HG03442 (cell line): ENCODE measurements around the gene FHL3.

Experiments
- ATAC-seq: cut with Tn5 transposase; IDR thresholded peaks from one replicate; pipeline ENCODE4 v1.9.1; 2021; ENCODE audit warnings: mild to moderate bottlenecking, moderate library complexity; ENCODE audit not compliant: unreplicated experiment

Gene FHL3

DNA sequence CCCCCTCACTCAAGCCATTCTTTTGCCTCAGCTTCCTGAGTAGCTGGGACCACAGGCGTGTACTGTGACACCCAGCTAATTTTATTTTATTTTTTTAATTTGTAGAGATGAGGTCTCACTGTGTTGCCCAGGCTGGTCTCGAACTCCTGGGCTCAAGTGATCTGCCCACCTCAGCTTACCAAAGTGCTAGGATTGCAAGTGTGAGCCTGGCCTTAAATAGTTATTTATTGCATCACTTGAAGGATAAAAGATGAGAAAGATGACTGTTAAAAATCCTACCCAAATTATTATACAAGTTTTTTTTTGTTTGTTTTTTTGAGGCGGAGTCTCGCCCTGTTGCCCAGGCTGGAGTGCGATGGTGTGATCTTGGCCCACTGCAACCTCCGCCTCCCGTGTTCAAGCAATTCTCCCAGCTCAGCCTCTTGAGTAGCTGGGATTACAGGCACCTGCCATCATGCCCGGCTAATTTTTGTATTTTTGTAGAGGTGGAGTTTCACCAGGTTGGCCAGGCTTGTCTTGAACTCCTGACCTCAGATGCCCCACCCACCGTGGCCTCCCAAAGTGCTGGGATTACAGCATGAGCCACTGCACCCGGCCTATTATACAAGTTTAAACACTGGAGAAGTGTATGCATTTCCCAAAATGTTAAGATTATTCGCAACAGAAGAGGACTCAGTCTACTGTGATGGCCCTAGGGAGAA, 9.6 kb upstream of the FHL3 start:
- ATAC-seq = no peak

DNA sequence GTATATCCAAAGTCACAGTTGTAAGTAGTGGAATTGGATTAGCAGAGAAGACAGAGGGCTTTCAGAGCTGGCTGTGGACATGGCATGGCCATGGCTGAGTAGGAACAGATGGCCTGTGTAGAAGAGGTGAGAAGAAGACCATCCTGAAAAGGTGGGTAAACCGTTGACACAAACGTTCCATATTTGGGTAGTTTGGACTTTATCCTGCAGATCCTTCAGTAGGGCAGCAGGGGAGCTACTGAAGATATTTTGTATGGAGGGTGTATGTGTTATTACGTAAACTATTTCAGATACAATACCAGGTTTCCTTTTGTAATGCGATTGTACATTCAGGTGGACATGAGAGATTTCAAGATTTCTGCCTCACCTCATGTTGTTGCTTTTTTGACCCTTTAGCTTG, 8.9 kb upstream of the FHL3 start:
- ATAC-seq = no peak

GRCh38 chr1:38013227-38013622, 7.9 kb upstream of the FHL3 start:
- no peak for ATAC-seq

DNA sequence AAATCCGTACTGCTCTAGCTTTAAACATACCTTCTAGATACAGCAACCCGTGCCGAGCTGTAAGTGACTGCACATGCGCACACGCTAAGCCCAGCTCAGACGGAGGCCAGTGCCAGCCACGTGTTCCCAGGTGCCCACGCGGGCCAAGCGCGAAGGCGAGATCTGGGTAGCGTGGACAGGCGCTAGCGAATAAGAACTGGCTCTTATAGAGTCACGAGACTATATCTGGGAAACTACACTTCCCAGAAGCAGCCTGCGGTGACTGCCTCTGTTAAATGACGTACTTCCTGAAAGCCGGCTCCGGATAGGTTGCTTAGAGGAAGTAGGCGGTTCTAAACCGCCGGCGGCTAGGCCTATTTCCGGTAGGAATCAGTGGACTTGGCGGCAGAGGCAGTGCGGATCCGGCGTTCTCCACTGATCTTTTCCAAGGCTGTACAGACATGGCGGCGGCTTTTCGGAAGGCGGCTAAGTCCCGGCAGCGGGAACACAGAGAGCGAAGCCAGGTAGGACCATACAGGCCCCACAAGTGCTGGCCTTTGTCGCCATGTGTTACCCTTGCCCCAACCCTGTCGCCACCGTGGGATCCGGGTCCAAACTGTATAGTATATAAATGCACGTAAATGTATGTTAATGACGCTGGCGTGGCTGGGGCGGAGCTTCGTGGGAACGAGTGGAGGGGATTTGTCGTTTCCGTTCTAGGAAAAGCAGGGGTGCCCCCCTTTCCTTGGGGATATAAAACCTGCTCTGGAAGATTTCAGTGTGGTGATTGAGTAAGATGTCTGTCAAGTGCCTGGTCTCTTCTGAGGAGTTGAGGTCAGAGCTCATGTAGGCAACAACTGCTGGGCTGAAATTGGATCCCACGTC, 7.3 kb upstream of the FHL3 start, which contains the start of gene UTP11:
Gene UTP11, plus strand, starts transcription at position 372 of the 864 bp plus-strand sequence. Its CDS starts 69 bp downstream, at position 441.
- ATAC-seq = peak; percentile 91

GRCh38 chr1:38009841-38010180, 4.5 kb upstream of the FHL3 start:
- no peak for ATAC-seq

- no peak for ATAC-seq
Measured at GRCh38 chr1:38009088-38009840, 4.0 kb upstream of the FHL3 start.

DNA sequence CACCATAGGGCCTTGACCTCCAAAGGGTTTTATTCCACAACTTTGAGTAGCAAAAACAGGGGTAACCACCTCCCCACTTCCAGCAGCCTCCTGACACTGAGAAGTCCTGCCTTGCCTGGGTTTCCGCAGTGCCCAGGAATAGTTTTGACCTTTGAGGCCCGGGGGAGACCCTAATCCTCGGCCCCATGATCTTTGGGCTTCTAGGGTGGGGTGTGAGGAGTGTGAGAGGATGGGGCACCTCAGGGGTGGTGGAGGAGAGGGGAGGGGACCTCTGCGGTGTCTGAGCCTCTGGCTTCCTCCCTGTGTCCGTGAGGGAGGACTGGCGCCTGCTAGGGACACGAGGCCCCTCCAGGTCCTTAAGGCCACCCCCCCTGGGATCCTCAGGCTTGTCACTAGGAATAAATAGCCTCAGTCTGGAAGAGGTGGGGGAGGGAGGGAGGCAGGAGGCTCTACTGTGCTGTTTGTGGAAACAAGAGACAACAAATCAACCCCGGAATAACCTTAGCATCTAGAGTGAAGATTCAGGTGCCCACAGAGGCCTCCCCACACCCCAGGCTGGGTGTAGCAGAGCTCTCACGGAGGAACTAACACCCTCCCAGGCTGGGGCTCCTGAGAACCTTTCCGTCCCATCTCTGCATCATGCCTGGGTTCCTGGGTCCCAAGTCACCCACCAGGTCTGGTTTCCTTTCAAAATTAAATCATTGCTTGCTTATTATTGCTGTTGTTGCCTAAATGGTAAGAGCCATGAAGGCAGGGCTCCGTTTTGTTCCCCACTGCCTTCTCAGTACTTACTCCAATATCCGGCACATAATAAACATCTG, 904 bp upstream of the FHL3 start:
- no peak for ATAC-seq

- ATAC-seq = no peak
Measured at GRCh38 chr1:38004284-38005108, 818 bp downstream of the FHL3 start.

DNA sequence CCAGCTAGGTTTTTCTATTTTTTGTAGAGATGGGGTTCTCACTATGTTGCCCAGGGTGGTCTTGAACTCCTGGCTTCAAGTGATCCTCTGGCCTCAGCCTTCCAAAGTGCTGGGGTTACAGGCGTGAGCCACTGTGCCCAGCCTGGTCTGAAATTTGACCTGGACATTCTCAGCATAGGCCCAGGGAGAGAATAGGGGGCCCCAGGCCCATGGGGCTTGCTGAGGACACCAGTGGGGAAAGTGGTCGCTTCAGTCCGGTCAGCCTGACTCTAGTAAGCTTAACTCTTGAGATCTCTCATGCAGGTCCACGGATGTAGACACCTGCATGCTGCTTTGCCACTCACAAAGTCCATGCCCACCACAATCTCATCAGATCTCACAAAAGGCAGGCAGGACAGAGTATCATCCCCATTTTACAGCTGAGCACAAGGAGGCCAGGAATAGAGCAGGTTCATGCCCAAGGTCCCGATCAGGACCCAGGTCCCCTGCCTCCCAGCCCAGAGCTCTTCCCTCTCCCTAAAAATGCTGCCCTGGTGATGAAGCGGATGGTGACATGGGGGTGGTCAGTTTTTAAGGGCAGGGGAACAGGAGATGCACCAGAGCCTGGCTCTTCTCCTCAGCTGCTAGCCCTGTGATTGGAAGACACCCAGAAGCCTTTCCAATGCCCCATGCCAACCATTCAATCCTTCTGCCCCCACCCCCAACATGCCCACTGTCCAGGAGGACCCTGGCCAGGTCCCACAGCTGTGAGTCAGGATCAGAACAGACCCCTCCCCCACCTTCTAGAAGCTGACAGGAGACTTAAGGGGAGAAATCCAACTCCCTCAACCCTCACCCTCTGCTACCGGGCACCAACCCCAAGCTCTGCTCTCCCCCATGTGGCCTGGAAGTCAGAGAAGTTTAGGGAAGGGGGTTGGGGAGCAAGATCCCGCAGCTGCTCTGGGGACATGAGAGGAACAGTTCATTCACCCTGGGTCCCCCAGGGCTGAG, 1.8 kb downstream of the FHL3 start:
- ATAC-seq = no peak

GRCh38 chr1:38000529-38001455, 4.5 kb downstream of the FHL3 start:
- ATAC-seq = no peak

GRCh38 chr1:38000233-38000528, 5.1 kb downstream of the FHL3 start:
- no peak for ATAC-seq

DNA sequence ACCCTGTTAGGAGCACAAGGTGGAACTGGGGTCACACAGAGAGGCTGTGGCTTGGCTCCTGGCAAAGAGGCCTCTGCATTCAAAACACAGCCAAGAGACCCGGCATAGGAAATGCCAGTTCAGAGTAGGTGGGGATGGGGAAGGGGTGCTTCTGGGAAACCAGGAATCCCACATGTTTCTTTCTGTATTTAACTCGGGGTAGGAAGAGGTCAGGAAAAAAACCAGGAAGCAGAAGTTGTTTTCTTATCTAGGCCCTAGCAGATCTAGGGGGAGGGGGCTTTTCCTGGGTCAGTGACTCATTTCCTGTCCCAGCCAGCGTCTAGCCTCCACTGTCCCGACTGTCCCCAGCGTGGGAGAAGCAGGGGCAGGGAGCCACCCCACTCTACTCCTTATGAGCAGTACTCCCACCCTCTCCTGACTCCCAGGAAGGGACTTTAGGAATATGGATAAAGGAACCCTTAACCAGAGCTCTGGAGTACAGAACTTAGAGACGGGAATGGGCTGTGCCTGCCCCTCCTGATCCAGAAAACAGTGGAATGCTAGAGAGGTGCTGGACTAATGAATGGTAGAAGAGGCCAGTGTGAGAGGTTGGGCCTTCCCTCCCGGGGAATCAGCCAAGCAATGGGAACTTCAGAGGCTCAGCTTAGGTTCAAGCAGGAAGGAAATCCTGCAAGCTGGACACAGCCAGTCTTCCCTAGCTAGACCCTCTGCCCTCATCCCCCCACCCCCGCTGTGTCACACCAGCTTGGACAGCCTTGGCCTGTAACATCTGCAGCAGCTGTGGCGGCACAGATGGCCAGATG, 5.7 kb downstream of the FHL3 start:
- no peak for ATAC-seq

- no peak for ATAC-seq
Measured at GRCh38 chr1:37998913-37999429, 6.3 kb downstream of the FHL3 start.

DNA sequence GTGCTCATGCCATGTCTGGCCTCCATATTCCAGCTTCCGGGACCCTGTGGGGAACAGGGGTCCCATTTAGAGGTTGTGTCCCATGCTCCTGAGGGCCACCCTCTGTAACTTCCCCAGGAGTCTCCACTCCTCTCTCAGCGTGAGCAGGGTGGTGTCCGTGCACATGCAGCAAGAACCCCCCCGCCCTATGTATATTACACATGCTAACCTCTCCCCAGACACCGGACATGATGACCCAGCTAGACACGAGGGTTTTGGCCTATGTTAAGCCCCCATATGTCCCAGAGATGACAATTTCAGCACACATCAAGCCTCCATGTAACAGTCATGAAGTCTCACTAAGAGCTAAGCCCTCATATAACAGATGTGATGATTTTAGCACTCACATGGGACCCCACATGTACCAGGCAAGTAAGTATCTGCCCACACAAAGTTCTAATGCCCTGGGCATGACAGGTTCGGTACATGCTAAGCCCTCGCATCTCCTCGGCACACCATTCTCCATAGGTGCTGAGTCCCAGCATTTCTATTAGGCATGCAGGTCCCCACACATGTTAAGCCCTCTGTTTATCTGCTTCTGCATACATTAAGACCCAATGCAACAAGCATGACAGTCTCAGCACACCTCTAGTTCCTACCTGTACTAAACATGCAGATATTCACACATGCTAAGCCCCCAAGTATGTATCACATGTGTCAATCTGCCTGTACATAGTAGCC, 7.1 kb downstream of the FHL3 start:
- ATAC-seq = no peak

GRCh38 chr1:37997256-37998088, 7.8 kb downstream of the FHL3 start:
- no peak for ATAC-seq
